GM18909 (cell line): Measurements from ENCODE around the gene CNDP1.

Experiments
- ATAC-seq: cut with Tn5 transposase; IDR thresholded peaks from one replicate; pipeline ENCODE4 v1.9.1; 2021; ENCODE audit warnings: mild to moderate bottlenecking; ENCODE audit not compliant: unreplicated experiment, poor library complexity

Gene CNDP1

DNA sequence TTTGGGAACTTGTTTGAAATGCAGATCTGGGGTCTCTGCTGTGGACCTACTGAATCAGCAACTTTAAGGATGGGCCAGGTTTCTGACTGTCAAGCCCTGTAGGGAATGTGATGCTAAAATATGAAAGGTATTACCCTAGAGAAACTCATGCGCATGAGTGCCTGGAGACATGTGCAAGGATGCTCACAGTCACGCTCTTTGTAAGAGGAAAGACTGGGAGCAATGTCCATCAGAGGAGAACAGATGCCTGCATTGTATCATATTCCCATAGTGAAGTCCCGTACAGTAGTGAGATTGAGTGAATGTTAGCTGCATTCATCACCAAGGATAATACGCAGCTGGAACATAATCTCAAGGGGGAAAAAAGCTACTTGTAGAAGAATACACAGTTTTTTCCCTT, 77.5 kb downstream of the CNDP1 start:
- no peak for ATAC-seq

DNA sequence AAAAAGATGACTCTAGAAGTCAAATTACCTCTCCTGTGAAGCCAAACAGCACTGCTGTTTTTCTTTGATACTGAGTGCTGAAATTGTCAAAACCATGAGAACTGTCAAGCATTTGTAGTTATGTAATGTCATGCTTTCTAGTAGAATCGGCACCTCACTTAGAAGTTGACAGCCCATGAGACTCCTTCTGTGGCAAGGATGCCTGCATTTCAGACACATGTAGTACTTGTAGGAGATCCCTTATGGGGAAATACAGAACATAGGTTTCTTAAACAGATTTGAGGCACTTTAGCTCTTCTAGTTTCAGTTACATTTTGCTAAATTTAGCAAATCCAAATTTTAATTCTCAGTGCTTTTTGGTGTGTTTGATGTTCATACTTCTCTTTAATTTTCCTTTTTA, 79.1 kb downstream of the CNDP1 start:
- no peak for ATAC-seq

DNA sequence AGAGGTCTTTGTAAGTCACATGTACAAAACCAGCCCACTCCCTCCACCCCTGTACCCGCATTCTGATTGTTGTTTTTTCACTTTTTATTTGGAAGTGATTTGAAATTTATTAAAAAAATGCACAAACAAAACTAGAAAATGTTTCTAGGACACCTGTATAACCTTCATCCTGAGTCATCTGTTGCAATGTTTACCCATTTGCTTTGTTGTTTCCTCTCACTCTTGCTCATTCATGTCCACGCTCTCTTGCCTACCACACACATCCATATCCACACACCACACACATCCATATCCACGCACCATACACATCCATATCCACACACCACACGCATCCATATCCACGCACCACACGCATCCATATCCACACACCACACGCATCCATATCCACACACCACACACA, 82.2 kb downstream of the CNDP1 start:
- no peak for ATAC-seq

GRCh38 chr18:74617486-74617885, 83.2 kb downstream of the CNDP1 start:
- ATAC-seq, result no peak

DNA sequence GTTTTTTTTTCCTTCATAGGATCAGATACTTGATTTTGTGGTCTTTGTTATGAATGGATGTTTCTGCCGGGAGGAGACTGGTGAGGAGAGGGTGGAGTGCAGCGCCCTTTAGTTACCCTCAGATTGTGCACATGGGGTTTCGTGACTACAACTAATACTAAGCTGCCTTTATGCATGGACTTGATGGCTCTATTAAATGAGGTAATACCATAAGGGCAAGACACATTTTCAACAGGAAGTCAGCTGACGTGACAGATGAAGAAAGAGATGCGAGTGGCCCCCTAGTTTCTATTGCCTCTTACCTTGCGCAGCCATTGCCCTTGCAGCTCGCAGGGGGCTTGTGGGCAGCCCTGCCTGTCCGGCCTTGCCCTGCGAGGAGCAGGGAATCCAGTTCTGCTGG, 87.8 kb downstream of the CNDP1 start:
- ATAC-seq, result no peak

DNA sequence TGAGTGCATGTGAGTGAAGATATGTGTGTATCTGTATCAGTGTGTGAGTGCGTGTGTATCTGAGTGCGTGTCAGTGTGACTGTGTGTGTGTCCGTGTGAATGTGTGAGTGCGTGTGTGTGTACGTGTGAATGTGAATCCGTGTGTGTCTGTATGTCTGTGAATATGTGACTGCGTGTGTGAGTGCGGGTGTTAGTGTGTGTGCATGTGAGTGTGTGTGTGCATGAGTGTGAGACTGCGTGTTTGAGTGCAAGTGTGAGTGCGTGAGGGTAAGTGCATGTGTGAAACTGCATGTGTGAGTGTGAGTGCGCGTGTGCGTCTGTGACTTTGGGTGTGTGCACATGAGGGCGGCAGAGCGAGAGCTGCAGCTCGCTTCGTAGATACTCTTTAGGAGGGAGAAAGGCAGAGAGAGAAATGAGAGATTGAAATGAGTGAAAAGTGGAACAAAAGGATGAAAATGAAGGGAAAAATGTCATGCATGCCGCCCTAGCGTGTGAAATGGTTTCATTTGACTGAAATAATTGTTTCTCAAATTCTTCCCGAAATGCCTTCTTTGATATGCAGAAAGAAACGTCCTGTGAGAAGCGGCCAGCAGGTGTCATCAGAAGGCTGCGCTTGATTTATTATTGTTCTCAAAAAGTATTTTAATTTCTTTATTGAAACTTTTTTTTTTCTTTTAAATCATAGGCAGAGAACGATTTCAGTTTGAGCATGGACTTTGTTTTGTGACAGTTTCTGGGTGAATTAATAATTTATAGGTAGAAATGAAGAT, 88.9 kb downstream of the CNDP1 start:
- ATAC-seq, result no peak

DNA sequence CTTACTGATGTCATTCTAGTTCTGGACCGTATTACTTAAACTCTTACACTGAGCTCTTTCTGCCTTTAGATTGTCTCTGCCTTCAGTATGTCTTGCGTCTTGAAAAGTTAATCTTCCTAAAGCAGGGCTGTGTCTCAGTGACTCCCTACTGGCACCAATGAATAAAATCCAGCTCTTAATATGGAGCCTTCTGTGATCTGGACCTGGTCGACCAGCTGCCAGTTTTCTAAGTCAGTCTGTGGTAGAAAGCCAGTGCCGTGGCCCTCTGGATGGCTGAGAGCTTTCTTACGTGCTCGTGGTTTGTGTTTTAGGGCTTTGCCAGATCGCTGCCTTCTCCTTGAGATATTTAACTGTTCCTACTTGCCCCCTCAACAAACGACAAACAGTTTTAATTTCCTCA, 90.2 kb downstream of the CNDP1 start:
- no peak for ATAC-seq

DNA sequence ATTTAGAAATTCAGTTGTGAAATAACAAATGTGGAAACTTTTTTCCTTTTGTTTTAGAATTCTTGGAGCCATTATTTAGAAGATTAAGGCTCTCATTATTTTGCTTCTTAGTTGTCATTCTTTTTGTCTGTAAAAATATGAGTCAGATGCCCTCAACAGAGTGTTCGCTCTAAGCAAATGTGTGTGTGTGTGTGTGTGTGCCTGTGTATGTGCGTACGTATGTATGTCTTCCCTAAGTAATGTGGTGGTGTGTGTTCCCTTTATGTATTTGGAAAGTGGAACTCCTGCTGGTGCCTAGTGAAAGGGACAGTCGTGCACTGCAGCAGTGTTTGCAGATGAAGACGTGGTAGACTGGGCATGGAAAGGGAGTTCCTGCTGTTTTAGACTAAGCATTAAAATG, 90.9 kb downstream of the CNDP1 start:
- ATAC-seq, result no peak

GRCh38 chr18:74626049-74626874, 92.0 kb downstream of the CNDP1 start:
- ATAC-seq, result no peak

DNA sequence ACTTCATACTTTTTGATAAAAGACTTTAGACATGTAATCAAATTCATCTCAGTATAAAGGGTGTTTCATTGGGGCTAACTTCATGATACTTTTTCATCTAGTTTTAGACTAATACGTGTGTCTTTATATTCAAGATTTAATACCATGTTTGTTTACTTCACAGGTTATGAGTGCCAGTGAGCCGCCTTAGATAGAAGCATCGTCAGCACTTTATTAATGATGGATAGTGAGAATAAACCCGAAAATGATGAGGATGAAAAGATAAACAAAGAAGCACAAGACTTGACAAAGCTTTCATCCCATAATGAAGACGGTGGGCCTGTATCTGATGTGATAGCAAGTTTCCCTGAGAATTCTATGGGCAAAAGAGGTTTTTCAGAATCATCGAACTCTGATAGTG, 96.5 kb downstream of the CNDP1 start:
- ATAC-seq, result no peak

DNA sequence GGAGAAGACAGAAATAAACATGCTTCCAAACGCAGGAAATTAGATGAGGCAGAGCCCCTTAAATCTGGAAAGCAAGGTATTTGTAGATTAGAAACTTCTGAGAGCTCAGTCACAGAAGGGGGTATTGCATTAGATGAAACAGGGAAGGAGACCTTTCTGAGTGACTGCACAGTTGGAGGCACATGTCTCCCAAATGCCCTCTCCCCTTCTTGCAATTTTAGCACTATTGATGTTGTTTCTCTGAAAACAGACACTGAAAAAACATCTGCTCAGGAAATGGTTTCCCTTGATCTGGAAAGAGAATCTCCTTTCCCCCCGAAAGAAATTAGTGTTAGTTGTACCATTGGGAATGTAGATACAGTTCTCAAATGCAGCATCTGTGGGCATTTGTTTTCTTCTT, 96.9 kb downstream of the CNDP1 start:
- no peak for ATAC-seq

DNA sequence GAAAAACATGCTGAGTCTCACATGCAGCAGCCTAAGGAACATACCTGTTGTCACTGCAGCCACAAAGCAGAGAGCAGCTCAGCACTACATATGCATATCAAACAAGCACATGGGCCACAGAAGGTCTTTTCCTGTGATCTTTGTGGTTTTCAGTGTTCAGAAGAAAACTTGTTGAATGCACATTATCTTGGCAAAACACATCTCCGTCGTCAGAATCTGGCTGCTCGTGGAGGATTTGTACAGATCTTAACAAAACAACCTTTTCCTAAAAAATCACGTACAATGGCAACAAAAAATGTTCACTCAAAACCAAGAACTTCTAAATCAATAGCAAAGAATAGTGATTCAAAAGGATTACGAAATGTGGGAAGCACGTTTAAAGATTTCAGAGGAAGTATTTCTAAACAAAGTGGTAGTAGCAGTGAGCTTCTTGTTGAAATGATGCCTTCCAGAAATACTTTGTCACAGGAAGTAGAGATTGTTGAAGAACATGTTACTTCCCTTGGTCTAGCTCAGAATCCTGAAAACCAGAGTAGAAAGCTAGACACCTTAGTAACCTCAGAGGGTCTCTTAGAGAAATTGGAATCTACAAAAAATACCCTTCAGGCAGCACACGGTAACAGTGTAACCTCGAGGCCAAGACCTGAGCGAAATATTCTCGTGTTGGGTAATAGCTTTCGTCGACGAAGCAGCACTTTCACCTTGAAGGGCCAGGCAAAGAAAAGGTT, 97.5 kb downstream of the CNDP1 start:
- ATAC-seq, result no peak

GRCh38 chr18:74632351-74632679, 98.0 kb downstream of the CNDP1 start:
- ATAC-seq, result no peak

DNA sequence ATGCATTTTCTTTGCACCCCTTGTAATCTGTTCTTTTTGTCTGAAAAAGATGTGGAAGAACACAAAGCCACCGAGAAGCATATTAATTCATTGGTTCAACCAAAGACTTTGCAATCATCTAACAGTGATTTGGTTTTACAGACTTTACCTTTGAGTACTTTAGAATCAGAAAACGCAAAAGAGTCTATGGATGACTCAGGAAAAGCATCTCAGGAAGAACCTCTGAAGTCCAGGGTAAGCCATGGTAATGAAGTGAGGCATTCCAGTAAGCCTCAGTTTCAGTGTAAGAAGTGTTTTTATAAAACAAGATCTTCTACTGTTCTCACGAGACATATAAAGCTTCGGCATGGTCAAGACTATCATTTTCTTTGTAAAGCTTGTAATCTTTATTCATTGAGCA, 98.6 kb downstream of the CNDP1 start:
- ATAC-seq, result no peak

DNA sequence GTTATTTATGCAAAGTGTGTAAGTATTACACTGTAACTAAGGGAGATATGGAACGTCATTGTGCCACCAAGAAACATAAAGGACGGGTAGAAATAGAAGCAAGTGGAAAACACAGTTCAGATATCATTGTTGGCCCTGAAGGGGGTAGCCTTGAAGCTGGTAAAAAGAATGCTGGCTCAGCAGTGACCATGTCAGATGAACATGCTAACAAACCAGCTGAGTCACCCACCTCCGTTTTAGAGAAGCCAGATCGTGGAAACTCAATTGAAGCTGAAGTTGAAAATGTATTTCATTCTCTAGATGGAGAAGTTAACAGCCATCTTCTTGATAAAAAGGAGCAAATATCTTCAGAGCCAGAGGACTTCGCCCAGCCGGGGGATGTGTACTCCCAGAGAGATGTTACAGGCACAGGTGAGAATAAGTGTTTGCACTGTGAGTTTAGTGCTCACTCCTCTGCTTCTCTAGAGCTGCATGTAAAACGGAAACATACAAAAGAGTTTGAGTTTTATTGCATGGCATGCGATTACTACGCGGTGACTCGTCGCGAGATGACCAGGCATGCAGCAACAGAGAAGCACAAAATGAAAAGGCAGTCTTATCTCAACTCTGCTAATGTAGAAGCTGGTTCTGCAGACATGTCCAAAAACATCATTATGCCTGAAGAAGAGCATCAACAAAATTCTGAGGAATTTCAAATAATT, 99.5 kb downstream of the CNDP1 start:
- no peak for ATAC-seq

DNA sequence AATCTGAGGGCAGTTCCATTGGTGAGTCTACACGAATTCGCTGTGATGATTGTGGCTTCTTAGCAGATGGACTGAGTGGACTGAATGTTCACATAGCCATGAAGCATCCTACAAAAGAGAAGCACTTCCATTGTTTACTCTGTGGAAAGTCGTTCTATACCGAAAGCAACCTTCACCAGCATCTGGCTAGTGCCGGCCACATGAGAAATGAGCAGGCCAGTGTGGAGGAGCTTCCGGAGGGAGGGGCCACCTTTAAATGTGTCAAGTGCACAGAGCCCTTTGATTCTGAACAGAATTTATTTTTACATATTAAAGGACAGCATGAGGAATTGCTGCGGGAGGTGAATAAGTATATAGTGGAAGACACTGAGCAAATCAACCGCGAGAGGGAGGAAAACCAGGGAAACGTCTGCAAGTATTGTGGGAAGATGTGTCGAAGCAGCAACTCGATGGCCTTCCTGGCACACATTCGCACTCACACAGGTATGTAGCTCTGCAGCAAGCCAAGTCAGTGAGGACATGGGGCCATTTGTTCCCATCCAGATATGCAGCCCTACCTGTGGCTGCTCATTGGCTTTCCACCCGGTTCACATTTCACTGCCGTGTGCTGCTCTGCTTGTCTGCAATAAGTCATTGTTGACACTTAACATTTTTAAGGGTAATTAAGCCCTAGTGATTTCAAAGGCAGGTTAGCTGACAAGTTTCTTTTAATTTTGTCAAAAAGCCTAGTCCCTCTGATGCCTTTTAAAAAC, 101.1 kb downstream of the CNDP1 start:
- no peak for ATAC-seq
